Measurements from ENCODE around the gene RNASE12.
"Not testable (repeated sequence)": the region's sequence is repeated elsewhere in the genome, so short reads cannot be mapped to it uniquely, and the experiment has no call there.

Gene RNASE12

DNA sequence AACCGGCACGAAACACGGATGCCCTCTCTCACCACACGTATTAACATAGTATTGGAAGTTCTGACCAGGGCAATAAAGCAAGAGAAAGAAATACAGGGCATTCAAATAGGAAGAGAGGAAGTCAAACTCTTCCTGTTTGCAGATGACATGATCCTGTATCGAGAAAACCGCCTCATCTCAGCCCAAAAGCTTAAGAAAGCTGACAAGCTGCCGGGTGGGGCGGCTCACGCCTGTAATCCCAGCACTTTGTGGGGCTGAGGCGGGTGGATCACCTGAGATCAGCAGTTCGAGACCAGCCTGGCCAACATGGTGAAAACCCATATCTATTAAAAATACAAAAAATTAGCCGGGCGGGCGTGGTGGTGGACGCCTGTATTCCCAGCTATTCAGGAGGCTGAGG is 32.6 kb upstream of the RNASE12 start:
- Histone ChIP-seq H3K4me1 (ENCODE audit: control insufficient read depth, insufficient read depth, low read length) (peaks cover 12% of the 10 kb centered on the region), H3K9ac (ENCODE audit: low read length) (no peak overlapping the region), H3K4me3 (ENCODE audit: low read length) (no peak overlapping the region), H3K27me3 (ENCODE audit: control insufficient read depth, insufficient read depth, low read length) (peaks cover 12% of the 10 kb centered on the region), H3K9me3 (ENCODE audit: control insufficient read depth, low read length) (no peaks in the 10 kb centered on the region), H3K36me3 (ENCODE audit: control insufficient read depth, insufficient read depth, low read length) (no peaks in the 10 kb centered on the region)

DNA sequence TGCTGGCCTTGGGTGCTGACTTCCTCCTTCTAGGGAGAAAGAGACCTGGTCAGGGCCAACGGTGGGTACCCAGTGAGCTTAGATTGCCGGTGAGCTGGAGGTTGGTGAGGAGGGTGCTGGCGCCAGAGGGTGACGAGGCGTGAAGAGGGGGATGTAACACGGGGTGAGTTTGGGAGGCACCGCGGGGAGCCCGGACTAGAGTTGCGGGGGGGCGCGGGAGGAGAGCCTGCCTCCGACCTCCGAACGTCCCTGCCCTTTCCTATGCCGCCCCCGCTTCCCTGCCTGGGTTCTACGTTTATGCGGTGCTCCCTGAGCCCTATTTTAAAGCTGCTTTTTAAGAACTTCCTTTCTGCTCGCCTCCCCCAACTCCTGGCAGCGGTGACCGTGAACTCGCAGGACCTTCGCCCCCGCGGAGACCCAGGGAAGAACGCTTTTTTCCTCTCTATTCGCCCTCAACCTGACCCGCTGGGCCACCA is 31.7 kb upstream of the RNASE12 start:
- no peak overlapping the region for H3K9ac ChIP-seq (ENCODE audit: low read length)
- peaks cover 12% of the 10 kb centered on the region for H3K4me1 ChIP-seq (ENCODE audit: control insufficient read depth, insufficient read depth, low read length)
- no peak overlapping the region for H3K4me3 ChIP-seq (ENCODE audit: low read length)
- no peaks in the 10 kb centered on the region for H3K9me3 ChIP-seq (ENCODE audit: control insufficient read depth, low read length)
- H3K36me3 ChIP-seq (ENCODE audit: control insufficient read depth, insufficient read depth, low read length) = no peaks in the 10 kb centered on the region
- H3K27me3 ChIP-seq (ENCODE audit: control insufficient read depth, insufficient read depth, low read length) = peaks cover 6% of the 10 kb centered on the region

DNA sequence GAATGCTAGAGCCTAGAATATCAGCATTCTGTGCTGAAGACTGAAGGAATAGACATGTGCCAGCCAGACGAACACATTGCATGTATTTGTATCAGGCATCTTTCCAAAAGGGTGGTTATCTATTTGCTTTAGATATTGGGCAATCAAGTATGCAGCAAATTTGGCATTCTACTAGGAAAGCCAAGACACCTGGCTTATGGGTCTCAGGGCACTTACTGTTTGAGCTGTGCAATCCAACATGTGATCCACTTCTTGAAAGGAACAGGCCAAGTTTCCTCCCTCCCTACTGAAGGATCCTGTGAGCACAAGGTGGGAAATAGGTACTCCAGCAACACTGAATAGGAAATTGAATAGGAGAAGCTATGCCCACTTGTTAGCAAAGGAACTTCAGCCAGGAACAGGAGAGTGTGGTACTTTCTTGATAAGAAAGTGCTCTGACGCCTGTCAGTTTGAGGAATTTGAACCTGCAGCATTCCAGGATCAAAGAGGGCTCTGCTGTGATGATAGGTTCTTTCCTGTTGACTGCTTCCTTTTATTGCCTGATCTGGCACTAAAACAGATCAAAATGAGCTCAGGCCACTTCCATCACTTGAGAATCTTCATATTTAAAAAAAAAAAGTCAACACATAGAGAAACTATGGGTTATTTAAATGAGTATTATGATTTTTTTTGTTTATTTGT is 29.8 kb upstream of the RNASE12 start:
- Histone ChIP-seq H3K36me3 (ENCODE audit: control insufficient read depth, insufficient read depth, low read length) (no peaks in the 10 kb centered on the region), H3K27me3 (ENCODE audit: control insufficient read depth, insufficient read depth, low read length) (no peaks in the 10 kb centered on the region), H3K4me1 (ENCODE audit: control insufficient read depth, insufficient read depth, low read length) (peaks cover 12% of the 10 kb centered on the region), H3K9me3 (ENCODE audit: control insufficient read depth, low read length) (no peaks in the 10 kb centered on the region), H3K9ac (ENCODE audit: low read length) (no peak overlapping the region), H3K4me3 (ENCODE audit: low read length) (no peak overlapping the region)

DNA sequence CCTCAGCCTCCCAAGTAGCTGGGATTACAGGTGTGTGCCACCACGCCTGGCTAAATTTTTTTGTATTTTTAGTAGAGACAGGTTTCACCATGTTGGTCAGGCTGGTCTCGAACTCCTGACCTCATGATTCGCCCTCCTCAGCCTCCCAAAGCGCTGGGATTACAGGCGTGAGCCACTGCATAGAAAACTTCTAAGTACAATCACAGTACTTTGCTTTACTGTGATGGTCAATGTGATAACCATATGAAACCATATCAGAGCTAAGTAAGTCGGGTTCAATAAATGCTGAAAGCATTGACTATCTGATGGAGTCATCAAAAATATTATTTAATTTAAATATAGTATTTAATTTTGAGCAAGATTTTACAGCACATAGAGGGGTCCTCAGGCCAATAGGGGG is 28.5 kb upstream of the RNASE12 start:
- H3K4me3 ChIP-seq (ENCODE audit: low read length); H3K9me3 ChIP-seq (ENCODE audit: control insufficient read depth, low read length); H3K4me1 ChIP-seq (ENCODE audit: control insufficient read depth, insufficient read depth, low read length); H3K36me3 ChIP-seq (ENCODE audit: control insufficient read depth, insufficient read depth, low read length); H3K27me3 ChIP-seq (ENCODE audit: control insufficient read depth, insufficient read depth, low read length); H3K9ac ChIP-seq (ENCODE audit: low read length): not testable (repeated sequence)

DNA sequence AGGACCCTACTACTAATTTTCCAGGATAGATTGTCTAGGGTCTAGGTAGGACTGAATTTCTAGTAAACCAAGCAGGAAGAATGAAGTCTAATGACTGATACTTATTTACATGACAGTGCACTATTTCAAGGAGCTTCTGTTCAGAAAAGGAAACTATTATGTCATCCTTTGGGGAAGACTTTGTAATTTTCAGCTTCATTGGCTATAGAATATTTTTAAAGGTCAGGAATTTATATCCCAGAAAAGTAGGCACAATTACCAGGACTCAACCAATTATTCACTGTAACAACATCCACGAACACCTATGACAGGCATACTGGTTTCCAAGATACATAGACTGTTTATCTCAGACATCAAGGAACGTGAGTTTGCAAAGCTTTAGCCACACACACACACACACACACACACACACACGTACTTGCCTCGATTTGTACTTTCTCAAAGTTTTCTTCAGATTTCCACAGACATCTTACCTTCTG is 27.1 kb upstream of the RNASE12 start:
- H3K4me1 ChIP-seq (ENCODE audit: control insufficient read depth, insufficient read depth, low read length) = no peaks in the 10 kb centered on the region
- H3K27me3 ChIP-seq (ENCODE audit: control insufficient read depth, insufficient read depth, low read length) = no peaks in the 10 kb centered on the region
- H3K9ac ChIP-seq (ENCODE audit: low read length) = no peak overlapping the region
- no peaks in the 10 kb centered on the region for H3K36me3 ChIP-seq (ENCODE audit: control insufficient read depth, insufficient read depth, low read length)
- no peak overlapping the region for H3K4me3 ChIP-seq (ENCODE audit: low read length)
- no peaks in the 10 kb centered on the region for H3K9me3 ChIP-seq (ENCODE audit: control insufficient read depth, low read length)

GRCh38 chr14:20617138-20618003 is 26.2 kb upstream of the RNASE12 start:
- Histone ChIP-seq H3K4me1 (ENCODE audit: control insufficient read depth, insufficient read depth, low read length) (no peaks in the 10 kb centered on the region), H3K27me3 (ENCODE audit: control insufficient read depth, insufficient read depth, low read length) (no peaks in the 10 kb centered on the region), H3K9ac (ENCODE audit: low read length) (no peak overlapping the region), H3K9me3 (ENCODE audit: control insufficient read depth, low read length) (no peaks in the 10 kb centered on the region), H3K4me3 (ENCODE audit: low read length) (no peak overlapping the region), H3K36me3 (ENCODE audit: control insufficient read depth, insufficient read depth, low read length) (no peaks in the 10 kb centered on the region)

DNA sequence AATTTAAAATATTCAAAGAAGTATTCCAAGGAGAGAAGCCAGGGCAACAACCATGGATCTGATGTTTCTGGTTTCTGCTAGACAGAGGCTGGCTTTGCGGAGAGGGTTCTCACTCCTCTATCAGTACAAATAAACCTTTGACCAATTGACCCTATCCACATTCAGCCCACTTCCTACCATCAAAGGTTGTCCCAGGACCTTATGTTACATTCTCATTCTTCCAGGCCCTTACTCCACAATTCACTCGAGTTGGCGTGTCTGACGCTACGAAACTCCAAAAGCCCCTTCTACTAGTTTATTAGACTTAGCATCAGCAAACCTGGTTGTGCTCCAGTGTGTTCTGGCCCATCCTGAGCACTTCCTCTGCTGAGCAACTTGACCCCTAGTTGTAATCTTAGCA is 24.8 kb upstream of the RNASE12 start:
- Histone ChIP-seq H3K36me3 (ENCODE audit: control insufficient read depth, insufficient read depth, low read length) (no peaks in the 10 kb centered on the region), H3K9ac (ENCODE audit: low read length) (no peak overlapping the region), H3K9me3 (ENCODE audit: control insufficient read depth, low read length) (no peaks in the 10 kb centered on the region), H3K4me1 (ENCODE audit: control insufficient read depth, insufficient read depth, low read length) (no peaks in the 10 kb centered on the region), H3K27me3 (ENCODE audit: control insufficient read depth, insufficient read depth, low read length) (no peaks in the 10 kb centered on the region), H3K4me3 (ENCODE audit: low read length) (no peak overlapping the region)

- H3K9ac ChIP-seq (ENCODE audit: low read length) = peak overlapping the region; percentile 72
- H3K9me3 ChIP-seq (ENCODE audit: control insufficient read depth, low read length) = no peaks in the 10 kb centered on the region
- no peaks in the 10 kb centered on the region for H3K36me3 ChIP-seq (ENCODE audit: control insufficient read depth, insufficient read depth, low read length)
- no peaks in the 10 kb centered on the region for H3K27me3 ChIP-seq (ENCODE audit: control insufficient read depth, insufficient read depth, low read length)
- H3K4me1 ChIP-seq (ENCODE audit: control insufficient read depth, insufficient read depth, low read length) = no peaks in the 10 kb centered on the region
- peak overlapping the region; percentile 37 for H3K4me3 ChIP-seq (ENCODE audit: low read length)
Measured at GRCh38 chr14:20614038-20614840, 23.1 kb upstream of the RNASE12 start.

GRCh38 chr14:20613094-20614037 is 22.2 kb upstream of the RNASE12 start:
- Histone ChIP-seq H3K9me3 (ENCODE audit: control insufficient read depth, low read length) (no peaks in the 10 kb centered on the region), H3K4me1 (ENCODE audit: control insufficient read depth, insufficient read depth, low read length) (no peaks in the 10 kb centered on the region), H3K36me3 (ENCODE audit: control insufficient read depth, insufficient read depth, low read length) (no peaks in the 10 kb centered on the region), H3K27me3 (ENCODE audit: control insufficient read depth, insufficient read depth, low read length) (no peaks in the 10 kb centered on the region), H3K4me3 (ENCODE audit: low read length) (peak overlapping the region; percentile 37), H3K9ac (ENCODE audit: low read length) (peak overlapping the region; percentile 72)

GRCh38 chr14:20612403-20612802 is 21.2 kb upstream of the RNASE12 start:
- no peaks in the 10 kb centered on the region for H3K4me1 ChIP-seq (ENCODE audit: control insufficient read depth, insufficient read depth, low read length)
- no peak overlapping the region for H3K9ac ChIP-seq (ENCODE audit: low read length)
- no peaks in the 10 kb centered on the region for H3K36me3 ChIP-seq (ENCODE audit: control insufficient read depth, insufficient read depth, low read length)

GRCh38 chr14:20611277-20611676 is 20.1 kb upstream of the RNASE12 start:
- no peak overlapping the region for H3K9ac ChIP-seq (ENCODE audit: low read length)
- H3K4me1 ChIP-seq (ENCODE audit: control insufficient read depth, insufficient read depth, low read length) = peaks cover 11% of the 10 kb centered on the region
- no peak overlapping the region for H3K4me3 ChIP-seq (ENCODE audit: low read length)
- H3K27me3 ChIP-seq (ENCODE audit: control insufficient read depth, insufficient read depth, low read length) = no peaks in the 10 kb centered on the region
- no peaks in the 10 kb centered on the region for H3K9me3 ChIP-seq (ENCODE audit: control insufficient read depth, low read length)
- no peaks in the 10 kb centered on the region for H3K36me3 ChIP-seq (ENCODE audit: control insufficient read depth, insufficient read depth, low read length)

More at GRCh38 chr14:20612403-20612802, 21.2 kb upstream of the RNASE12 start:
- Histone ChIP-seq H3K9me3 (ENCODE audit: control insufficient read depth, low read length) (no peaks in the 10 kb centered on the region), H3K4me3 (ENCODE audit: low read length) (no peak overlapping the region), H3K27me3 (ENCODE audit: control insufficient read depth, insufficient read depth, low read length) (no peaks in the 10 kb centered on the region)
